Breast epithelium (tissue), 3 donors: ENCODE results near the gene PPM1M.

ENCODE experiments used
- POLR2A ChIP-seq: fragments of 450-650 bp; IDR thresholded peaks from one replicate; pipeline ENCODE4 v1.6.1; 2016; ENCODE audit warnings: antibody characterized with exemption, mild to moderate bottlenecking, moderate library complexity
- POLR2AphosphoS5 ChIP-seq, 3 donors: sonication (generic); formaldehyde crosslinking; IDR thresholded peaks; one replicate each; pipeline ENCODE4 v1.6.1; 2017; ENCODE audit warnings: antibody characterized with exemption in 3 of 3
- TF ChIP-seq, protein P1 (sequence below), 3 donors: fragments of 450-650 bp; IDR thresholded peaks; one replicate each; pipeline ENCODE4 v1.5.1; 2016 to 2017; ENCODE audit warnings: antibody characterized with exemption in 3 of 3, mild to moderate bottlenecking in 3 of 3, moderate library complexity in 3 of 3

DNA sequence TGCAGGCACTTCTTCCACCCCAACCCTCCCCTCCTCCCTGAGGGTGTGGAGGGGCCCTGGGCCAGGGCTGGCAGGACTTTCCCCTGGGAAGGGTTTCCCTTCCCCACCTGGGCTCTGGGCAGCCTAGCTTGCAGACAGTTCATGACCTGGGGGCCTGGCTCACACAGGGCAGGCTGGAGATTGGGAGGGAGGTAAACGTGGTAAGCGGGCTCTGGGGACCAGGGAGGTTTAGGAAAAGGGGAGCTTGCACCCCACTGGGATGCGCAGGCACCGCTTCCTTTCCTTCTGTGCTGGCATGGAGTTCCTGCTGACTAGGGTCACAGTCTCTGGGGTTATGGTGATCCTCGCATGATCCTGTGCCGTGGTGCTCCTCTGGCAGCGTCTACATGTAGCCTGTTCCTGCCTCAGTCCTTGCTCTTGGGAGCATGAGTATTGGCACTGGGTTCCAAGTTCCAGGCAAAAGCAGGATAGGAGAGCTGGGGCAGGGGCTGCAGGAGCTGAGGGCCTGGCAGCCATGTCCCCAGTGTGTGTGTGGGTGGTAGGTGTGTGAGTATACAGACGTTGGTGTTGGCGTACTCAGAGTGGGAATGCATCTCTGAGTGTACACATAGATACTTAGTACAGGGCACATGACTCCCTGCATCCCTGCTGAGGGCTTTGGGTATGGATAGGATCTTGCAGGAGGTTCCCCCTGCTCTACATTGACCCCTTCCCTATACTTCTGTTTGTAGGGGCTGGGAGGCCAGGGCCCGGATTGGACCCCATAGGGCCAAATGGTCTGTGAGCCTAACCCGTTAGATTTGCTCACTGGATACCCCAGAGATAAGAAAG is 49.0 kb downstream of the PPM1M start:
- TF ChIP-seq, protein P1, sequence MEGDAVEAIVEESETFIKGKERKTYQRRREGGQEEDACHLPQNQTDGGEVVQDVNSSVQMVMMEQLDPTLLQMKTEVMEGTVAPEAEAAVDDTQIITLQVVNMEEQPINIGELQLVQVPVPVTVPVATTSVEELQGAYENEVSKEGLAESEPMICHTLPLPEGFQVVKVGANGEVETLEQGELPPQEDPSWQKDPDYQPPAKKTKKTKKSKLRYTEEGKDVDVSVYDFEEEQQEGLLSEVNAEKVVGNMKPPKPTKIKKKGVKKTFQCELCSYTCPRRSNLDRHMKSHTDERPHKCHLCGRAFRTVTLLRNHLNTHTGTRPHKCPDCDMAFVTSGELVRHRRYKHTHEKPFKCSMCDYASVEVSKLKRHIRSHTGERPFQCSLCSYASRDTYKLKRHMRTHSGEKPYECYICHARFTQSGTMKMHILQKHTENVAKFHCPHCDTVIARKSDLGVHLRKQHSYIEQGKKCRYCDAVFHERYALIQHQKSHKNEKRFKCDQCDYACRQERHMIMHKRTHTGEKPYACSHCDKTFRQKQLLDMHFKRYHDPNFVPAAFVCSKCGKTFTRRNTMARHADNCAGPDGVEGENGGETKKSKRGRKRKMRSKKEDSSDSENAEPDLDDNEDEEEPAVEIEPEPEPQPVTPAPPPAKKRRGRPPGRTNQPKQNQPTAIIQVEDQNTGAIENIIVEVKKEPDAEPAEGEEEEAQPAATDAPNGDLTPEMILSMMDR (IDR thresholded peaks at IDR 0.05) = no peak
- TF ChIP-seq POLR2A = no peak
- TF ChIP-seq POLR2AphosphoS5 (IDR thresholded peaks at IDR 0.05) = no peak
